Neural progenitor cell (in vitro differentiated cells): ENCODE measurements around the gene IL1R2. TPM values are rescaled to one million over a fixed set of nuclear protein-coding genes. Genes with fewer than 3 reads are reported as not detected.

Experiments used
- DNase-seq: peaks from one replicate; pipeline ENCODE4 v3.0.0-alpha.2; 2016; ENCODE audit warnings: low spot score
- H2AFZ ChIP-seq: fragments of 200-600 bp; sonication (generic); replicated peaks from 2 replicates; pipeline ENCODE4 v1.6.1; 2016; ENCODE audit warnings: antibody characterized with exemption
- H3F3A ChIP-seq: fragments of 200-600 bp; sonication (generic); 2 replicates; pipeline ENCODE4 v1.6.1; 2016; ENCODE audit warnings: antibody characterized with exemption, low read depth
- H3K27ac ChIP-seq: fragments of 200-600 bp; sonication (generic); 2 replicates; pipeline ENCODE4 v1.5.1; 2016; ENCODE audit warnings: mild to moderate bottlenecking
- H3K27me3 ChIP-seq: fragments of 200-600 bp; sonication (generic); 2 replicates; pipeline ENCODE4 v1.6.1; 2016; ENCODE audit warnings: mild to moderate bottlenecking, moderate library complexity
- H3K36me3 ChIP-seq: fragments of 200-600 bp; sonication (generic); 2 replicates; pipeline ENCODE4 v1.5.1; 2016
- H3K4me1 ChIP-seq: fragments of 200-600 bp; sonication (generic); 2 replicates; pipeline ENCODE4 v1.6.1; 2016; ENCODE audit warnings: mixed run types
- H3K4me2 ChIP-seq: fragments of 200-600 bp; sonication (generic); 2 replicates; pipeline ENCODE4 v1.6.1; 2016
- H3K4me3 ChIP-seq: fragments of 200-600 bp; sonication (generic); 2 replicates; pipeline ENCODE4 v1.5.1; 2016
- H3K79me2 ChIP-seq: fragments of 200-600 bp; sonication (generic); 2 replicates; pipeline ENCODE4 v1.6.1; 2016; ENCODE audit warnings: low read depth
- H3K9ac ChIP-seq: fragments of 200-600 bp; sonication (generic); 2 replicates; pipeline ENCODE4 v1.6.1; 2016
- H3K9me3 ChIP-seq: fragments of 200-600 bp; sonication (generic); 2 replicates; pipeline ENCODE4 v1.5.1; 2016; ENCODE audit warnings: low read depth
- H4K20me1 ChIP-seq: fragments of 200-600 bp; sonication (generic); 2 replicates; pipeline ENCODE4 v1.6.1; 2016; ENCODE audit warnings: low read depth
- H3K27ac Mint-ChIP-seq: 3 replicates; pipeline ENCODE4 v1.8.0; 2021; ENCODE audit warnings: mixed read lengths
- H3K27me3 Mint-ChIP-seq: 2 replicates; pipeline ENCODE4 v1.8.0; 2022; ENCODE audit warnings: low read depth, mild to moderate bottlenecking, inconsistent platforms, moderate library complexity, mixed read lengths; ENCODE audit not compliant: insufficient read depth
- H3K36me3 Mint-ChIP-seq: 3 replicates; pipeline ENCODE4 v1.8.0; 2021; ENCODE audit warnings: mixed read lengths
- H3K4me1 Mint-ChIP-seq: 3 replicates; pipeline ENCODE4 v1.8.0; 2021; ENCODE audit warnings: mixed read lengths
- H3K4me3 Mint-ChIP-seq: 3 replicates; pipeline ENCODE4 v1.8.0; 2021; ENCODE audit warnings: mild to moderate bottlenecking, moderate library complexity, mixed read lengths
- H3K9me3 Mint-ChIP-seq: 3 replicates; pipeline ENCODE4 v1.8.0; 2020; ENCODE audit warnings: mixed read lengths
- EZH2 ChIP-seq: fragments of 200-600 bp; sonication (generic); IDR thresholded peaks from 2 replicates; pipeline ENCODE4 v1.6.1; 2017; ENCODE audit warnings: antibody characterized with exemption, mild to moderate bottlenecking, moderate library complexity
- EZH2phosphoT487 ChIP-seq: fragments of 200-600 bp; sonication (generic); IDR thresholded peaks from 2 replicates; pipeline ENCODE4 v1.6.1; 2017; ENCODE audit warnings: antibody characterized with exemption
- total RNA-seq: library from RNA; depleted of rRNA; stranded (reverse); fragments of >200 nt; gene quantifications from 2 replicates; pipeline ENCODE4 v1.2.3, GENCODE V29; 2015; ENCODE audit warnings: low replicate concordance
- TF ChIP-seq, protein P1 (sequence below): fragments of 200-600 bp; sonication (generic); IDR thresholded peaks from 2 replicates; pipeline ENCODE4 v1.5.1; 2017; ENCODE audit warnings: antibody characterized with exemption, mild to moderate bottlenecking

IL1R2 gene
- total RNA-seq, 1 donor from 2014 or later: not detected

DNA sequence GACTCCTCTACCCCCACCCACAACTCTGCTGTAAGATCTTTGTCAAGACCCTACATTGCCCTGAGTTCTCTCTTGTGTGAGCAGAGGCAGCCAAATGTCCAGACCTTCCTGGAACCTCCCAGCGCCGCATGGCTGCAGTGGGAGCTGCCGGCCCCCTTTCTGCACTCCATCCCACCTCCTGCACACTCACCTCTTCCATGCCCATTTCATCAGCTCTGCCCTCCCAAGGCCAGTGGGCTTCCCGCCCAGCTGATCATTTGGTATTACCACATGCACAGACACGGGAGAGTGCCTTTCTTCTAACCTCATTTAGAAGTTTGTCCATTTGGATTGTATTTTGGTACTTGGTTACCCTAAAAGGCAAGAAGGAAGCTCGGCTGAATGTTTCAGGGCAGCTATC, 2.0 kb downstream of the IL1R2 start:
- Histone ChIP-seq H3F3A (no peaks in the 10 kb centered on the region), H4K20me1 (no peaks in the 10 kb centered on the region), H3K4me1 (no peaks in the 10 kb centered on the region), H2AFZ (no peak overlapping the region), H3K79me2 (no peaks in the 10 kb centered on the region), H3K9me3 (no peaks in the 10 kb centered on the region), H3K36me3 (no peaks in the 10 kb centered on the region), H3K27ac (no peak overlapping the region), H3K4me2 (no peak overlapping the region), H3K9ac (no peak overlapping the region), H3K27me3 (no peaks in the 10 kb centered on the region), H3K4me3 (no peak overlapping the region)
- no peak for DNase-seq
- Mint-ChIP-seq H3K36me3 (no peaks in the 10 kb centered on the region), H3K4me3 (no peak overlapping the region), H3K4me1 (peaks cover 4% of the 10 kb centered on the region), H3K27me3 (peaks cover 9% of the 10 kb centered on the region), H3K9me3 (no peaks in the 10 kb centered on the region), H3K27ac (no peak overlapping the region)
- TF ChIP-seq EZH2phosphoT487: no peak

DNA sequence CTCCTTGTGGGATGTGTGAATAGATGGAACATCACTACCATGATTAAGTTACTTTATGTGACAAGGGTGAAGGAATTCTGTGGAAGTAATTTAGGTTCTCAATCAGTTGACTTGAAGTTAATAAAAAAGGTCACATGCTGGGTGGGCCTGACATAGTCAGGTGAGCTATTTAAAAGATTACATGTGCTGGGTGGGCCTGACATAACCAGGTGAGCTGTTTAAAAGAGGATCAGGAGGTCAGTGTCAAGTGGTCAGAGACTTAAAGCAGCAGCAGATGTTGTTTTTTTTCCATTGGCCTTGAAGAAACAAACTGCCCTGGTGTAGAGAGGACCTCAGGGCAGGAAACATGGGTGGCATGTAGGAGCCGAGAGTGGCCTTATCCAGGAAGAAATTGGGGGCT, 3.3 kb downstream of the IL1R2 start:
- peaks cover 9% of the 10 kb centered on the region for H3K27me3 Mint-ChIP-seq
- H3K27ac ChIP-seq: no peak overlapping the region
- no peak for DNase-seq
- H3K4me2 ChIP-seq: no peak overlapping the region
- H3K36me3 ChIP-seq: no peaks in the 10 kb centered on the region
- H3K36me3 Mint-ChIP-seq: no peaks in the 10 kb centered on the region
- TF ChIP-seq, protein P1, sequence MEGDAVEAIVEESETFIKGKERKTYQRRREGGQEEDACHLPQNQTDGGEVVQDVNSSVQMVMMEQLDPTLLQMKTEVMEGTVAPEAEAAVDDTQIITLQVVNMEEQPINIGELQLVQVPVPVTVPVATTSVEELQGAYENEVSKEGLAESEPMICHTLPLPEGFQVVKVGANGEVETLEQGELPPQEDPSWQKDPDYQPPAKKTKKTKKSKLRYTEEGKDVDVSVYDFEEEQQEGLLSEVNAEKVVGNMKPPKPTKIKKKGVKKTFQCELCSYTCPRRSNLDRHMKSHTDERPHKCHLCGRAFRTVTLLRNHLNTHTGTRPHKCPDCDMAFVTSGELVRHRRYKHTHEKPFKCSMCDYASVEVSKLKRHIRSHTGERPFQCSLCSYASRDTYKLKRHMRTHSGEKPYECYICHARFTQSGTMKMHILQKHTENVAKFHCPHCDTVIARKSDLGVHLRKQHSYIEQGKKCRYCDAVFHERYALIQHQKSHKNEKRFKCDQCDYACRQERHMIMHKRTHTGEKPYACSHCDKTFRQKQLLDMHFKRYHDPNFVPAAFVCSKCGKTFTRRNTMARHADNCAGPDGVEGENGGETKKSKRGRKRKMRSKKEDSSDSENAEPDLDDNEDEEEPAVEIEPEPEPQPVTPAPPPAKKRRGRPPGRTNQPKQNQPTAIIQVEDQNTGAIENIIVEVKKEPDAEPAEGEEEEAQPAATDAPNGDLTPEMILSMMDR: no peak
- TF ChIP-seq EZH2 (no peak), EZH2phosphoT487 (no peak)
- H3K4me3 ChIP-seq: no peak overlapping the region
- H3K4me3 Mint-ChIP-seq: no peak overlapping the region
- no peaks in the 10 kb centered on the region for H3K4me1 ChIP-seq
- H3K9me3 Mint-ChIP-seq: no peaks in the 10 kb centered on the region
- H3K27me3 ChIP-seq: no peaks in the 10 kb centered on the region
- peaks cover 2% of the 10 kb centered on the region for H3K4me1 Mint-ChIP-seq
- no peak overlapping the region for H3K27ac Mint-ChIP-seq
- no peak overlapping the region for H2AFZ ChIP-seq
- no peak overlapping the region for H3K9ac ChIP-seq
- H3K9me3 ChIP-seq: no peaks in the 10 kb centered on the region
- no peaks in the 10 kb centered on the region for H3F3A ChIP-seq
- H3K79me2 ChIP-seq: no peaks in the 10 kb centered on the region
- no peaks in the 10 kb centered on the region for H4K20me1 ChIP-seq

DNA sequence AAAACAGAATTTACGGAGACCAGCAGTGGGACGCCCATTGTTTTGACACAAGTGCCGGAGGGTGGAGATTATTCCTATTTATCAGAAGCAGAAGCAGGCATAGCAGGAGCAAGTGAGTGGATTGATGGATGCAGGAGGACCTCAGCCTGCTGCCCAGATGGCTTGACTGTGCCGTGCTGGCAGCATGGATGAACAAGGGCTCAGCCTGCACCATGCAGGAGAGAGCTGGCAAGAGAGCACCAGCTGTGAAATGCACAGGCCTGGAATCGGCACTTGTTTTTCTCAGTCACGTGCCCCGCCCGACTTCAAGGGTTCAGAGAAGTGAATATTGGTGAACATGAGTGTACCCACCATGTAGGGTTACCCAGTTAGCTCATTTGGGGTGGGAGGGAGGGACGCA, 4.0 kb downstream of the IL1R2 start:
- peaks cover 9% of the 10 kb centered on the region for H3K27me3 Mint-ChIP-seq
- no peaks in the 10 kb centered on the region for H3K36me3 ChIP-seq
- H3K4me3 Mint-ChIP-seq: no peak overlapping the region
- H3K27me3 ChIP-seq: no peaks in the 10 kb centered on the region
- no peak overlapping the region for H3K27ac Mint-ChIP-seq
- no peaks in the 10 kb centered on the region for H4K20me1 ChIP-seq
- H3K4me3 ChIP-seq: no peak overlapping the region
- no peaks in the 10 kb centered on the region for H3K4me1 Mint-ChIP-seq
- H3F3A ChIP-seq: no peaks in the 10 kb centered on the region
- TF ChIP-seq, protein P1: no peak
- TF ChIP-seq EZH2: no peak
- no peak for TF ChIP-seq EZH2phosphoT487
- no peak for DNase-seq
- H3K4me1 ChIP-seq: no peaks in the 10 kb centered on the region
- no peaks in the 10 kb centered on the region for H3K9me3 Mint-ChIP-seq
- H3K36me3 Mint-ChIP-seq: no peaks in the 10 kb centered on the region
- H3K27ac ChIP-seq: no peak overlapping the region
- no peak overlapping the region for H3K9ac ChIP-seq
- no peak overlapping the region for H2AFZ ChIP-seq
- no peaks in the 10 kb centered on the region for H3K9me3 ChIP-seq
- no peaks in the 10 kb centered on the region for H3K79me2 ChIP-seq
- no peak overlapping the region for H3K4me2 ChIP-seq

DNA sequence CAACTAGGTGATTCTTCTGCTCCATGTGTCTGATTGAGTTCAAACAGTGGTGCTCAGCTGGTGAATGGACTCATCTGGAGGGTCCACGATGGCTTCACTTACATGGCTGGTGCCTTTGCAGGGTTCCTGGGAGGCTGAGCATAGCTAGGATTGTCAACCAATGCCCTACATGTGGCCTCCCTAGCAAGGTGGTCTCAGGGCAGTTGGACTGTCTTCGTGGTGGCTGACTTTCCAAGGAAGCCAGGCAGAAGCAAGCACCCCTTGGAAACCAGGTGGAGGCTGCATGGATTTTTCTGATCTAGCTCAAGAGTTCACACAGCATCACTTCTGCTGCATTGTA, 6.8 kb downstream of the IL1R2 start:
- no peak overlapping the region for H3K9ac ChIP-seq
- H3K27ac ChIP-seq: no peak overlapping the region
- H3K9me3 ChIP-seq: no peaks in the 10 kb centered on the region
- no peak overlapping the region for H3K4me2 ChIP-seq
- Mint-ChIP-seq H3K36me3 (no peaks in the 10 kb centered on the region), H3K4me3 (no peak overlapping the region), H3K9me3 (no peaks in the 10 kb centered on the region), H3K27ac (no peak overlapping the region), H3K27me3 (peaks cover 9% of the 10 kb centered on the region), H3K4me1 (no peaks in the 10 kb centered on the region)
- H3K36me3 ChIP-seq: no peaks in the 10 kb centered on the region
- no peak overlapping the region for H2AFZ ChIP-seq
- no peak for DNase-seq
- no peak for TF ChIP-seq EZH2phosphoT487
- TF ChIP-seq EZH2: no peak
- no peaks in the 10 kb centered on the region for H4K20me1 ChIP-seq
- H3K4me3 ChIP-seq: no peak overlapping the region
- no peaks in the 10 kb centered on the region for H3K27me3 ChIP-seq
- no peaks in the 10 kb centered on the region for H3F3A ChIP-seq
- no peaks in the 10 kb centered on the region for H3K4me1 ChIP-seq
- H3K79me2 ChIP-seq: no peaks in the 10 kb centered on the region
